ENCODE measurements around the gene ZNF467. TPM values are rescaled to one million over a fixed set of nuclear protein-coding genes. Genes with fewer than 3 reads are reported as not detected.

ZNF467 gene
- total and polyA plus RNA-seq, 2 donors (not counting 1 experiment from before 2014, with no cell fraction given) = 0.39 to 1.1 TPM

DNA sequence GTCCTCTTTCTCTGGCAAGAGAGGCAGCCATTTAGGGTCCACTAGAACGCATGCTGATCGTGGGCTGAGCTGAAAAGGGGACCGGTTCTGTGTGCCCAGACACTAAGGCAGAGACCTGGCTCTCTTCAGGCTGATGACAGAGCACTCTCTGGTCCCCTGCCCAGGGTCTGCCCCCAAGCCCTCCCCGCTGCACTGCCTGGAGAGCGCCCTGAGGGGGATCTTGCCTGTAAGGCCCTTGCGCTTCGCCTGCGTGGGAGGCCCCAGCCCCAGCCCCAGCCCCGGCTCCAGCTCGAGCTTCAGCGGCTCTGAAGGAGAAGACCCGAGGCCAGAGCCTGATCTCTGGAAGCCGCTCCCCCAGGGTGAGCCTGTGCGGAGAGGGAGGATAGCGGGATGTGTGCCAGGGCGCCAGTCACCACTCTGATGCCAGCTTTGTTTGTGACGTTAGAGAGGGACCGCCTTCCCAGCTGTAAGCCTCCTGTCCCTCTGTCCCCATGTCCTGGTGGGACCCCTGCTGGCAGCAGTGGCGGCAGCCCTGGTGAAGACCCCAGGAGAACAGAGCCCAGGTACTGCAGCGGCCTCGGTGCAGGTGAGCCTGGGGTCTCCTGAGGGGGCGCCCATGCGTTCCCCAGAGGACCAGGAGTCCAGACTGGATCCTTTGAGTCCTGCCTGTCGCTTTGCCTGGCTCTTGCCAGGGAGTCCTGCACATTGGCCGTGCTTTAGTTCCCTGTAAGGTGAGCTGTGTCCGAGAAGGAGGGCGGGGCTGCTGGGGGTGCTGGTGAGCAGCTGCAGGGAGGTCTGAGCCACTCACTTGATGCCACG is 43.2 kb downstream of the ZNF467 start:
- intact Hi-C loops (cut with micrococcal nuclease) = no loop called here
- ChIA-PET POLR2A (no interaction called here), CTCF (interaction anchor here (5.0 kb wide), 1 partner anchor 11 kb away, joined by 29 read pairs; no protein-coding TSS in a partner anchor)
- no peak overlapping the region for H3K27ac ChIP-seq (ENCODE audit: low read length in 2 of 2)
- TF ChIP-seq CTCF (IDR thresholded peaks at IDR 0.05) = no peak
- no peak for TF ChIP-seq EZH2 (IDR thresholded peaks at IDR 0.05; ENCODE audit: borderline replicate concordance, insufficient read depth, low read depth, low read length, poor library complexity, severe bottlenecking)
- peaks cover 9% of the 10 kb centered on the region in 2 donors for H3K4me1 ChIP-seq (ENCODE audit: control insufficient read depth in 2 of 2, insufficient read depth in 2 of 2, low read length in 2 of 2)
- H3K4me2 ChIP-seq (replicated peaks; ENCODE audit: low read depth, low read length, poor library complexity, severe bottlenecking) = no peak overlapping the region
- ATAC-seq (ENCODE audit: low read depth) (no peak), DNase-seq (no peak)
- Mint-ChIP-seq H3K4me3 (no peak overlapping the region), H3K27ac (no peak overlapping the region), H3K27me3 (no peaks in the 10 kb centered on the region), H3K4me1 (peaks cover 11% of the 10 kb centered on the region), H3K9me3 (ENCODE audit: insufficient read depth) (no peaks in the 10 kb centered on the region)
- no peaks in the 10 kb centered on the region for H3K79me2 ChIP-seq (ENCODE audit: control insufficient read depth, insufficient read depth, low read length)
- 96% methylated on average over 27 of the region's 28 CpGs for WGBS (ENCODE audit: insufficient coverage)
- no peak overlapping the region for H2AFZ ChIP-seq (ENCODE audit: insufficient read depth, low read depth, low read length, poor library complexity, severe bottlenecking)
- no peak overlapping the region for H3K4me3 ChIP-seq (ENCODE audit: control extremely low read depth in 1 of 5, extremely low read depth in 1 of 5, insufficient read depth in 1 of 5, low read depth in 2 of 5, low read length in 4 of 5)
- no peaks in the 10 kb centered on the region for H3K27me3 ChIP-seq (replicated peaks in 1 of 4; ENCODE audit: control extremely low read depth in 1 of 4, control insufficient read depth in 3 of 4, insufficient read depth in 4 of 4, low read length in 3 of 4)
- no peaks in the 10 kb centered on the region for H3K9me3 ChIP-seq (ENCODE audit: control extremely low read depth in 1 of 3, control insufficient read depth in 2 of 3, insufficient read depth in 1 of 3, low read length in 2 of 3)
- H3K9ac ChIP-seq (ENCODE audit: low read length) = no peak overlapping the region
- no peaks in the 10 kb centered on the region for H4K20me1 ChIP-seq (ENCODE audit: control insufficient read depth, insufficient read depth, low read length, poor library complexity, severe bottlenecking)
- peaks cover 0 to 18% of the 10 kb centered on the region in 2 experiments for H3K36me3 ChIP-seq (replicated peaks in 1 of 2; ENCODE audit: control extremely low read depth in 1 of 2, control insufficient read depth in 1 of 2, extremely low read depth in 1 of 2, insufficient read depth in 2 of 2, low read length in 1 of 2)

DNA sequence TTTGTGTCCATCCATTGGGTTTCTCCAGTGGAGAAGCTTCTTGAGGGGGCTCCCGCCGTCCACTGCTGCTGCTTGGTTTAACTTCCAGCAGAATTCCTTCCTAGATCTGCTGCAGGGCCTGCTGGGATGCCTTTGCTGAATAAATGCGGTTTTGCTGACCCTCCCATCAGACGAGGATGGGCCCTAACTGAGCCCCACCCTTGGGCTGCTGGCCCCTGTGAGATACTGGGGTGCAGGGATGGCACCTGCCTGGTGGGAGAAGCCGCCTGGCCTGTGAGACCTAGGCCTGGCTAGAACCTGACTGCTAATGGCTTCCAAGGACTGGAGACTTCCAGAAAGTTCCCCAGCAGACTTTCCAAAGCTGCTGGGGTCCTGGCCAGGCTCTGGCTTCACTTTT is 43.8 kb downstream of the ZNF467 start:
- H3K36me3 ChIP-seq (replicated peaks in 1 of 2; ENCODE audit: control extremely low read depth in 1 of 2, control insufficient read depth in 1 of 2, extremely low read depth in 1 of 2, insufficient read depth in 2 of 2, low read length in 1 of 2) = peaks cover 0 to 18% of the 10 kb centered on the region in 2 experiments
- DNase-seq (no peak), ATAC-seq (ENCODE audit: low read depth) (no peak)
- no peak overlapping the region for H3K4me3 ChIP-seq (ENCODE audit: control extremely low read depth in 1 of 5, extremely low read depth in 1 of 5, insufficient read depth in 1 of 5, low read depth in 2 of 5, low read length in 4 of 5)
- Mint-ChIP-seq H3K27me3 (no peaks in the 10 kb centered on the region), H3K27ac (no peak overlapping the region), H3K4me1 (peaks cover 5% of the 10 kb centered on the region), H3K4me3 (no peak overlapping the region), H3K9me3 (ENCODE audit: insufficient read depth) (no peaks in the 10 kb centered on the region)
- no peak overlapping the region for H3K4me2 ChIP-seq (replicated peaks; ENCODE audit: low read depth, low read length, poor library complexity, severe bottlenecking)
- peaks cover 3 to 4% of the 10 kb centered on the region in 2 donors for H3K4me1 ChIP-seq (ENCODE audit: control insufficient read depth in 2 of 2, insufficient read depth in 2 of 2, low read length in 2 of 2)
- WGBS (ENCODE audit: insufficient coverage) = 94% methylated on average over 5 of the region's 5 CpGs
- H2AFZ ChIP-seq (ENCODE audit: insufficient read depth, low read depth, low read length, poor library complexity, severe bottlenecking) = no peak overlapping the region
- no peaks in the 10 kb centered on the region for H3K27me3 ChIP-seq (replicated peaks in 1 of 4; ENCODE audit: control extremely low read depth in 1 of 4, control insufficient read depth in 3 of 4, insufficient read depth in 4 of 4, low read length in 3 of 4)
- H4K20me1 ChIP-seq (ENCODE audit: control insufficient read depth, insufficient read depth, low read length, poor library complexity, severe bottlenecking) = no peaks in the 10 kb centered on the region
- no peak overlapping the region for H3K9ac ChIP-seq (ENCODE audit: low read length)
- intact Hi-C loops (cut with micrococcal nuclease) = no loop called here
- no peak overlapping the region for H3K27ac ChIP-seq (ENCODE audit: low read length in 2 of 2)
- H3K9me3 ChIP-seq (ENCODE audit: control extremely low read depth in 1 of 3, control insufficient read depth in 2 of 3, insufficient read depth in 1 of 3, low read length in 2 of 3) = no peaks in the 10 kb centered on the region
- no peaks in the 10 kb centered on the region for H3K79me2 ChIP-seq (ENCODE audit: control insufficient read depth, insufficient read depth, low read length)
- ChIA-PET CTCF (interaction anchor here (5.0 kb wide), 1 partner anchor 12 kb away, joined by 29 read pairs; no protein-coding TSS in a partner anchor), POLR2A (no interaction called here)
- TF ChIP-seq EZH2 (IDR thresholded peaks at IDR 0.05; ENCODE audit: borderline replicate concordance, insufficient read depth, low read depth, low read length, poor library complexity, severe bottlenecking) (no peak), CTCF (IDR thresholded peaks at IDR 0.05) (no peak)

Measured in B cell (primary cell).